ENCODE results near the gene OCEL1. TPM values are rescaled to one million over a fixed set of nuclear protein-coding genes. Genes with fewer than 3 reads are reported as not detected.

The OCEL1 gene
- total and polyA plus RNA-seq, 2 of the 13 experiments (the other 11 are each of a cell fraction or from before 2014, with no cell fraction given), result 10.6 to 17.2 TPM

GRCh38 chr19:17266975-17267788 is 41.2 kb downstream of the OCEL1 start, which contains the start of gene BABAM1 (continued):
- no peak for TF ChIP-seq ZNF180 (CRISPR knock-in tag; IDR thresholded peaks at IDR 0.05; ENCODE audit: borderline replicate concordance, low read depth)
- TF ChIP-seq MZF1 (CRISPR knock-in tag; IDR thresholded peaks at IDR 0.05; ENCODE audit: borderline replicate concordance), result no peak
- TF ChIP-seq MAX (IDR thresholded peaks at IDR 0.05), result peak; percentile 26; the same call in 1 of the 2 replicates
- no peak for TF ChIP-seq ZNF275 (CRISPR knock-in tag; IDR thresholded peaks at IDR 0.05; ENCODE audit: borderline replicate concordance)
- no peak for TF ChIP-seq GPBP1L1 (CRISPR knock-in tag; IDR thresholded peaks at IDR 0.05)
- no peak for TF ChIP-seq HNF4G (IDR thresholded peaks at IDR 0.05; ENCODE audit: borderline replicate concordance, low read depth, low read length)
- TF ChIP-seq HNF4G (CRISPR knock-in tag; IDR thresholded peaks at IDR 0.05; ENCODE audit: borderline replicate concordance, low read depth), result no peak
- TF ChIP-seq ZNF878 (CRISPR knock-in tag; IDR thresholded peaks at IDR 0.05), result no peak
- TF ChIP-seq ZNF766 (CRISPR knock-in tag; IDR thresholded peaks at IDR 0.05; ENCODE audit: borderline replicate concordance), result no peak
- TF ChIP-seq TAF15 (IDR thresholded peaks at IDR 0.05; ENCODE audit: low read depth, low read length, poor library complexity, severe bottlenecking), result no peak
- no peak for TF ChIP-seq ZNF224 (CRISPR knock-in tag; IDR thresholded peaks at IDR 0.05)
- TF ChIP-seq ZBTB43 (CRISPR knock-in tag; conservative IDR thresholded peaks at IDR 0.05), result no peak
- no peak for TF ChIP-seq TFE3 (CRISPR knock-in tag; IDR thresholded peaks at IDR 0.05)
- TF ChIP-seq GMEB2 (CRISPR knock-in tag; IDR thresholded peaks at IDR 0.05; ENCODE audit: low read depth), result no peak
- TF ChIP-seq KLF15 (CRISPR knock-in tag; IDR thresholded peaks at IDR 0.05; ENCODE audit: borderline replicate concordance), result no peak
- no peak for TF ChIP-seq ZNF441 (CRISPR knock-in tag; IDR thresholded peaks at IDR 0.05; ENCODE audit: borderline replicate concordance)
- no peak for TF ChIP-seq PTBP1 (IDR thresholded peaks at IDR 0.05; ENCODE audit: low read depth, low read length, poor library complexity, severe bottlenecking)
- TF ChIP-seq RBAK (CRISPR knock-in tag; IDR thresholded peaks at IDR 0.05), result no peak
- TF ChIP-seq ZFP82 (CRISPR knock-in tag; IDR thresholded peaks at IDR 0.05; ENCODE audit: borderline replicate concordance), result no peak
- TF ChIP-seq ZNF234 (CRISPR knock-in tag; conservative IDR thresholded peaks at IDR 0.05), result no peak
- no peak for TF ChIP-seq BATF2 (CRISPR knock-in tag; IDR thresholded peaks at IDR 0.05)

Measured in HepG2 (cell line).